Measurements from ENCODE around the gene GALR3.

Gene GALR3

DNA sequence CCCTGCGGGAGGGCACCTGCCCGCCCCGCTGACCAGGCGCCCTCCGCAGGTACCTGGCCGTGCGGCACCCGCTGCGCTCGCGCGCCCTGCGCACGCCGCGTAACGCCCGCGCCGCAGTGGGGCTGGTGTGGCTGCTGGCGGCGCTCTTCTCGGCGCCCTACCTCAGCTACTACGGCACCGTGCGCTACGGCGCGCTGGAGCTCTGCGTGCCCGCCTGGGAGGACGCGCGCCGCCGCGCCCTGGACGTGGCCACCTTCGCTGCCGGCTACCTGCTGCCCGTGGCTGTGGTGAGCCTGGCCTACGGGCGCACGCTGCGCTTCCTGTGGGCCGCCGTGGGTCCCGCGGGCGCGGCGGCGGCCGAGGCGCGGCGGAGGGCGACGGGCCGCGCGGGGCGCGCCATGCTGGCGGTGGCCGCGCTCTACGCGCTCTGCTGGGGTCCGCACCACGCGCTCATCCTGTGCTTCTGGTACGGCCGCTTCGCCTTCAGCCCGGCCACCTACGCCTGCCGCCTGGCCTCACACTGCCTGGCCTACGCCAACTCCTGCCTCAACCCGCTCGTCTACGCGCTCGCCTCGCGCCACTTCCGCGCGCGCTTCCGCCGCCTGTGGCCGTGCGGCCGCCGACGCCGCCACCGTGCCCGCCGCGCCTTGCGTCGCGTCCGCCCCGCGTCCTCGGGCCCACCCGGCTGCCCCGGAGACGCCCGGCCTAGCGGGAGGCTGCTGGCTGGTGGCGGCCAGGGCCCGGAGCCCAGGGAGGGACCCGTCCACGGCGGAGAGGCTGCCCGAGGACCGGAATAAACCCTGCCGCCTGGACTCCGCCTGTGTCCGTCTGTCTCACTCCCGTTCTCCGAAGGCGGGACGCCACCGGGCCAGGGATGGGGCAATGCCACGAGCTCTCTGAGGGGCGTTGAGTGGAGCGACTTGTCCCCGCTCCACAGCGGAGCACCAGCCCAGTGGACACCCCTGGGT, 1.8 kb downstream of the GALR3 start:
- DNase-seq = no peak

DNA sequence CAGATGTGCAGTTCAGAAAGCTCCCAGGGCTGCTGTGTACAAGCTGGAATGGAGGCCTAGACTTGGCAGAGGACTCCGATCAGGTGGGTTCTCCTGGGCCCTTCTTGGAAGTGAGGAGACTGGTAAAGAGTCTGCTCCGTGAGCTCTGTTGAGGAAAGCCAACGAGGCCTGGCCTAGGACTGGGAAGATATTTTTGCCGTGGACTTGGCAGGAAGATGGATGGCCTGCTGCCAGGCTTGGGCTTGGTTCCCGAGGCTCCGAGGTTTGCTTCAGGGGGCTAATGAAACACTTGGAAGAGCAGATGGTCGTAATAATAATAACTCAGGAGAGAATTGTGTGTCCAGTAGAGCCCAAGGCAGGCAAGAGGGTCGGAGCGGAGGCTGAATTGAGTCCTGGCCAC, 3.9 kb downstream of the GALR3 start:
- no peak for DNase-seq

DNA sequence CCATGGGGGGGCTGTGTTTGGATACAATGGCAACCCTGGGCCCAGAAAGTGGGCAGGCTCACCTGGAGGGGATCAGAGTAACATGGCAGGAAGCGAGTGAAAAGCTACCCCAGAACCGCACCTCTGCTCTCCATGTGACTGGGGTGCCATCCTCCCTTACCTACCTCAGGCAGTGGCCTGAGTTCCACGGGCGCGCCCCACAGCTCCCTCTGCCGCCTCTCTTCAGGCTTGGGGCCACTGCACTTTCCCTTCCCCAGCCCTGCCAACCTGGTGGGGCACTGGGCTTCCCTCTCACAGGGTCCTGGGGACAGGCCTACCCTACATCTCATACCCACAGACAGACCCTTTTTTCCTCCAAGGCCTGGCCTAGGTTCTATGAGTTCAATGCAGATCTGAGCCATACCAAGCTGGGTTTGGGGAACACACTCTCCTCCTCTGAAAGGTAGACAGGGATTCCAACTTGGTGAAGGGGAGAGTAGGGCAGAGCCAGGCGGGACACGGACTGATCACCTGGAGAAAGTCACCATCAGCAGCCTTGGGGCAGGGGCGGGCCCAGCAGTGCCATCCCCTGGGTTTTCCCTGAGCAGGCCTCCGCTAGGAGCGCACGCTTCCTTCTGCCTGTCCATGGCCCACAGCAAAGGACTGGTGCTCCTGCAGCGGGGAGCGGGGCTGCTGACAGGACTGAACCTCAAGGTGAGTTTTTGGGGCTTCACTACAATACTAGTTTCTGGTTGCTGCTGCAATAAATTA, 7.1 kb downstream of the GALR3 start:
- DNase-seq = no peak

DNA sequence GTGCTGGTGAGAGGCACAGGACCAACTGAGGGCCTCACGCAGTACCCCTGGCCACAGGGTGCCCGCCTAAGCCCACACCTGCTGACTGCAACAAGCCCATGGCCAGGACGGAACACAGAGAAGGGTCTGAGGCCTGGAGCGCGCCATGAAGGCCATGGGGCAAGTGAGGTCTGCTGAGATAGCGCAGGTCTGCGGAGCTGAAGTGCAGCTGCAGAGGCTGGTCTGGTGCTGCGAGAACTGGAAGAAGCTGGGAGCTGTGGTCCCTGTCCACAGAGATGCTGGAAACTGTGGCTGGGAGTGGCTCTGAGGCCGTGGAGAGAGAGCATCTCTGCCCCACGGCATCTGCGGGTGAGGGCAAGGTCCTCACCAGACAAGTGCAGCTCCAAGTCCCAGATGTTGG, 8.3 kb downstream of the GALR3 start:
- DNase-seq = no peak

DNA sequence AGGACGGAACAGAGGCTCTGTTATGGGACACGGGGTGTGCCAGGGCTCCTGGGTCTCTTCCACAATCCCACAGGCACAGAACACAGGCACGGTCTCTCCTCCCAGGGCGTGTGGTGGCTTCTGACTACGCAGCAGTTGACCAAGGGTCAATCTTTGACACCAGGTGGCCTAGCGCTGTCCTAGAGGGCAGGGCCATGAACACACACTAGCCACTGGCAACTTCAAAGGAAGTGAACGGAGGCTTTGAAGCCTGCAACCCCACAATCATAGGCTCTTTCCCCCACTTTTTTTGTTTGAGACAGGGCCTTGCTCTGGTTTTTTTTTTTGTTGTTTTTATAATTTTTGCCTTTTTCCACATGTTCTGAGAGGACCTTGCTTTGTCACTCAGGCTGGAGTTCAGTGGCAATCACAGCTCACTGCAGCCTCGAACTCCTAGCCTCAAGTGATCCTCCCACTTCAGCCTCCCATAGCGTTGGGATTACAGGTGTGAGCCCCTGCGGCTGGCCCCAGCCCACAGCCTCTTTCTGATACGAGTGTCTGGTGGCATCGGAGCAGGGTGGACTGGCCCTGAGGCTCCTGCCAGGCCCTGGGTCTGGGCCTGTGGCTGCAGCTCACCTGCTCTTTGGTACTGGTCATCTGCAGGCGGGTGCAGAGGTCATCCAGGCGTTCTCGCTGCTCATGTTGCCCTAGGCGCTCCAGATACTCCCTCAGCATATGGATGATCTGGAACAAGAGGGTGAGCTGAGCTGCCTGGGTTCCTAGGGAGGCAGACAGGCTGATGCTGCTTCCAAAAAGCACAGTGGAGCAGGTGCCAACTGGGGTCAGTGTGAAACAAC, 9.1 kb downstream of the GALR3 start:
- DNase-seq = no peak

DNA sequence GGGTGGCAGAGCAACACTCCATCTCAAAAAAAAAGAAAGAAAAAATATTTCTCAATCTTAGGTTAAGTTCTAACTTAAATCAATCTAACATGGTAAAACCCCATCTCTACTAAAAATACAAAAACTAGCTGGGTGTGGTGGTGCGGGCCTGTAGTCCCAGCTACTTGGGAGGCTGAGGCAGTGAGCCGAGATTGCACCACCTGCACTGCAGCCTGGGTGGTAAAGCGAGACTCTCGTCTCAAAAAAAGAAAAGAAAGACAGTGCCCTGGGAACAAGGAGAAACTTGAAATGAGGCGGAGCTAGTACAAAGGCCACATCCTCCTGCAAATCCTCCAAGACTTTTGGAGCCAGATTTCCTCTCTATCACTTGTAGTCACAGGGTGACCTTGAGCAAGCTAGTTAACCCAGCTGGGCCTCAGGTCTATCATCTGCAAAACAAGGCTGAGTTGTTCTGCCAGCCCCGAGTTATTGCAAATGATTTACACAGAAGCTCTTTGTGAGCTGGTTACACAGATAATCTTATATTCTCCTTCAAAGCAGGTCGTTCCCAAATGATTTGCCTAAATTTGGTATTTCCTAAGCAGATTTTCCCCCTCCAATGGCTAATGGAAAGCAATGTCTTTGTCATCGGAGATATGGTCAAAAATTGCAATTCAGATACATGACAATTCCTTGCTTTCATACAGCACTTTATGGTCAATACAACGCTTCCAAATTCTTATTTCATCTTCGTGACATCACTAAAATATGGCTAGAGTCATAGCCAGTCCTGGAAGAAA, 19.0 kb downstream of the GALR3 start:
- DNase-seq = no peak

DNA sequence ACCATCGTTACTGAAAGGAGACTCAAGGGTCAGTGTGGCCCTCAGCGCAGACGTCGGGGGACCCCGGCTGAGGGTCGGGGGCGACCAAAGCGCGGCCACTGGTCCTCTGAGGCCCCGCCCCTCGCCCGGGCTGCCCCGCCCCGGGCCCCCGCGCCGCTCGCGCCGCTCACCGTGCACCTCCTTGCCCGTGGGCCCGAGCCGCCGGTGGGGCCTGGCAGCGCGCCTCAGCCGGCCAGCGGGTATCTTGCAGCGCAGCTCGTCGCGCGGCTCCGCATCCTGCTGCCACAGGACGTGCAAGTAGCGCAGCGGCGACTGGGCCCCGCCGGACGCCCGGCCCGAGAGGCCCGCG, 20.5 kb downstream of the GALR3 start:
- peak; percentile 52 for DNase-seq

DNA sequence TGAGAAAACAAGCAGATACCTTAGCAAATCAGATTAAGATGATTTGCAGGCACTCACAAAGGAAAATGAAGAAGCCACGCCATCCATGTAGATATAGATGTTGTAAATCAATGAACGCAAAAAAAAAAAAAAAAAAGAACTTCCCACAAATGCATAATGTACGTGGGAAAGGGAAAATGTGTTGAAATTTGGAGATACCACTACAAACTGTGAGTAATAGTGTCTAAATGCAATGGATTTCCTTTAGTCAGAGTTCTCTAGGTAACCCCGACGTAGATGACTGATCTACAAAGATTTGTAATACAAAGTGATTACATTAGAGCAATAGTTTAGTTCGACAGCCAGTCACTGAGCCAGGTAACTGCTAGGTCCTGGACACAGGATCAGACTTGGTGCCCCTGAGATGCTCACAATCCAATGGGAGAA, 21.7 kb downstream of the GALR3 start:
- no peak for DNase-seq

DNA sequence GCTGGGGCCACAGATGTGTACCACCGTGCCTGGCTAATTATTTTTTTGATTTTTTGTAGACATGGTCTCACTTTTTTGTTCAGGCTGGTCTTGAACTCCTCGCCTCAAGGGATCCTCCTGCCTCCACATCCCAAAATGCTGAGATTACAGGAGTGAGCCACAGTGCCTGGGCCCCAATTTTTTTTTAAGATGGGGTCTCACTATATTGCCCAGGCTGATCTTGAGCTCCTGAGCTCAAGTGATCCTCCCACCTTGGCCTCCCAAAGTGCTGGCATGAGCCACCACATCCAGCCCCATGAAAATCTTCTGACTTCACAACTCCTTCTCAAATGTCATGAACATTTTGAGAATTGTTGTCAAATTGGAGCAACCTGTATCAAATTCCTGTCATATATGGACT, 23.3 kb downstream of the GALR3 start:
- no peak for DNase-seq

DNA sequence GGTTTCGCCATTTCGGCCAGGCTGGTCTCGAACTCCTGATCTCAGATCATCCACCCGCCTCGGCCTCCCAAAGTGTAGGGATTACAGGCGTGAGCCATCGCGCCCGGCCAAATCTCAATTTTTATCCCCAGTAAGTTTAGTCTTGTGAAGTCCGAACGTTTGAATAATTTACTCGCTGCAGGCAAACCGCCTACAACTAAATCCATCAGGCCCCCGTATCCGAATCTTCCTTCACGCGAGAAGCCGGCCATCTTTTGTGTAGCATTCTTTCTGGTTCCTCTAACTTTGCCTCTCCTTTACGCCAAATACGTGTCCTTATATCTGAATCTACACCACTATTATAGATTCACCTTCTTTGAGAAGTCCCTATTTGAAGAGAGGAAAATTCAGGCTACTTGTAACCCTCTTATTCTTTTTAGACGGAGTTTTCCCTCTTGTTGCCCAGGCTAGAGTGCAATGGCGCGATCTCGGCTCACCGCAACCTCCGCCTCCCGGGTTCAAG, 25.5 kb downstream of the GALR3 start:
- DNase-seq = peak; percentile 4

DNA sequence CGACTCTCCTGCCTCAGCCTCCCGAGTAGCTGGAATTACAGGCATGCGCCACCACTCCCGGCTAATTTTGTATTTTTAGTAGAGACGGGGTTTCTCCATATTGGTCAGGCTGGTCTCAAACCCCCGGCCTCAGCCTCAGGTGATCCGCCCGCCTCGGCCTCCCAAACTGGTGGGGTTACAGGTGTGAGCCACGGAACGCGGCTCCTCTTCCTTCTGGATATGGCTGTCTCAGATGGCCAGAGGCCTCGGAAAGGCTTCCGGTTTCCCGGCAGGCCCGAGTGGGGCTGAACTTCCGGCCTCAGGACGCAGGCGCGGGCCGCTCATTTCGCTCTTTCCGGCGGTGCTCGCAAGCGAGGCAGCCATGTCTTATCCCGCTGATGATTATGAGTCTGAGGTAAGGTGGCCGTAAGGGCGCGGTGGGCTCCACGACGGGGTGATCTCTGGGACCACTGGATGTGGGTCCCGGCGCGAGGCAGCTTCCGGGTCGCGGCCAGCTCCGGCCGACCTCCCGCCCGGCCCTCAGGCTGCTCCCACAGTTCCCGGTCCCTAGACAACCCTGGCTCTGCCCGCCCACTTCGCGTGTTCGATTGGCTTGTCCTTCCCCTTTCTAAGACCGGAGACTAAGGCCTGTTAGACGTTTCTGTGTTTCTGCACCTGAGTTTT, 26.0 kb downstream of the GALR3 start, which contains the start of gene EIF3L:
Gene EIF3L, plus strand, starts transcription at position 331 of the 663 bp plus-strand sequence. Its CDS starts 31 bp downstream, at position 362.
- DNase-seq = peak; percentile 90

DNA sequence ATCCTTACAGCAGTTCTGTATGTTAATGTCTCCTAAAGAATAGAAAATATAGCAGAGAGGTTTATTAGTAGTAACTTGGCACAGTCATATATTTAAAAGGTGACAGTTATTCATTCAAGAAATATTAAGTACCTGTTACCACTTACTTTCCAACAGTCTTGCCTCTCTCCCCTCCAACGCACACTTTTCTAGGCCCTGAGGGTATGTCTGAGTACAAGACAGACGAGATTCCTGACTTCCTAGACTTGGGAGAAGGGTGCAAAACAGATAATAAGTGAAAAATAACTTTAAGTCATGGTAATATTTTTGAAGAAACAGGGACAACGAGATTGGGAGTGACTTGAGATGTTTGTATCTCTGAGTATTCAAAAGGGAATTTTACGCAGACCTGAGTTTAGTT, 27.6 kb downstream of the GALR3 start:
- DNase-seq = no peak

DNA sequence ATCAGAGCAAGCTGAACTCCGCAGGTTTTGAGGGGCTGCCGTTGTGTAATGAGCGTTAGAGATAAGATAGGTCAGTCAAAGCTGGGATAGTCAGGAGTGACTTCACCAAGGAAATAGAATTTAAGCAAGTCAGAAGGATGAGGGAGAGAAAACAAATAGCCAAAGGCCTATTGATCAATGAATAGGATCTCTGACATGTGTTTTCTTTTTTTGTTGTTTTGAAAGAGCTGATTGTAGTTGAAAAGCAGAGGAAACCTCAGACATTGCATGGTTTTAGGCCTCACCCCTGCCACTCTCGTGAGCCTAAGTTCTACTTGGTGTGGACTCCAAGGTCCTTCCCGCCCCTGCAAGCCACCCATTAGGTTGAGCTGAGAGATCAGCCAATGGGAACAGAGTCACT, 29.2 kb downstream of the GALR3 start:
- no peak for DNase-seq

DNA sequence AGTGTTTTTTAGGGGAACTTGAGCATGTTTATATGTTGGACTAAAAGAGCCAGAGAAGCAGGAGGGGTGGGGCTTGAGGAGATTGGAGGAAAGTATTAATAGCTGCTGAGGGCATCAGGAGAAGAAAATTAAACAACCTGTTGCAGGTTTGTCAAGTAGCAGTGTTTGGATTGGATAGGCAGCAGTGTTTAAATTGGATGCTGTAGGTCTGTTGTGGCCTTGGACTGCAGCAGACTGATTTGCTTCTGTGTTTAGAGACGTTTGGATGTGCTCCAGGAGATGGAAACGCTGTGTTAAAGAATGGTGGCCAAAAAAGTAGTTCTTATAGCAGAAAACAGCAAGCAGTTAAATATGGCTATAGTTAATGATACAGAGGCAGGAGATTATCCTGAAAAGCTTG, 31.8 kb downstream of the GALR3 start:
- no peak for DNase-seq

DNA sequence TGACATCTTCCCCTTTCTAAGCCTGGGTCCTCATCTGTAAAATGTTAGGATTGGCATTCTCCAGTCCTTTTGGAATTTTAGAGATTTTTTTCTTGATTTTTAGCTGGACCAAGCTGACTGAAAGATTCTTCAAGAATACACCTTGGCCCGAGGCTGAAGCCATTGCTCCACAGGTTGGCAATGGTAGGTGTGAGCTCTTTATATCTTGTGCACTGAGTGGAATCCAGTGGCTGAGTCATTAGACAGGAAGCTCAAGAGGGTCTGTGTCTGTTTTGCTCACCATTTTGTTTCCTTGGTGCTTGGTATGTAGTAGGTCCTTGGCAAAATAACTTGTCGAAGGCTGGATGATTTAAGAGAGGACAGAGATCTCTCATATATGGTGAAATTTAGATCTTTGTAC, 32.3 kb downstream of the GALR3 start:
- no peak for DNase-seq

DNA sequence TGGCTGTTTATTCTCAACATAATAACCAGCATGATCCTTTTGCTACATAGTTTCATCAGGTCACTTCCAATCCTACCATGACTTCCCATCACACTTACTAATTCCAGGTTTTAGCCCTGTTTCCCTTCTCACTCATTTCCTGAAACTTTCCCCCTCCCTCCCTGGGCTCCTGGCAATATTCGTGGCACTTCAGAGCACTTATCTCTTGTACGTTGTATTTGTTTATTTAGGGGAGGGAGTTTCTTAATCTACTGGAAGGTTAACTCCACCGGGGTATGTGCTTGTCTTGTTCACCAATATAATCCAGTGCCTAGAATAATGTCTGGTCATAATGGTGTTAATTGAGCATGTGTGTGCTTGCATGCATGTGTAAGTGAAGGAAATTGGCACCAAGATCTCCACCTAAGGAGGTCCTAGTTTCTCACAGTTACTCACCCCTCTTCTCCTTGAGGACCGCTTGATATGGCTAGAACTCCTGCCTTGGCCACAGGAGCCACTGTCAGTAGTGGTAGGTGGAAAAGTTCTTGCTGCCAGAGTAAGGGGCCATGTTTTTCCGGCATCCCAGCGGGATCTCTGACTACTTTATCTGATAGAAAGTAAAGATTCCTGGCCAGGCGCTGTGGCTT, 37.7 kb downstream of the GALR3 start:
- DNase-seq = no peak

DNA sequence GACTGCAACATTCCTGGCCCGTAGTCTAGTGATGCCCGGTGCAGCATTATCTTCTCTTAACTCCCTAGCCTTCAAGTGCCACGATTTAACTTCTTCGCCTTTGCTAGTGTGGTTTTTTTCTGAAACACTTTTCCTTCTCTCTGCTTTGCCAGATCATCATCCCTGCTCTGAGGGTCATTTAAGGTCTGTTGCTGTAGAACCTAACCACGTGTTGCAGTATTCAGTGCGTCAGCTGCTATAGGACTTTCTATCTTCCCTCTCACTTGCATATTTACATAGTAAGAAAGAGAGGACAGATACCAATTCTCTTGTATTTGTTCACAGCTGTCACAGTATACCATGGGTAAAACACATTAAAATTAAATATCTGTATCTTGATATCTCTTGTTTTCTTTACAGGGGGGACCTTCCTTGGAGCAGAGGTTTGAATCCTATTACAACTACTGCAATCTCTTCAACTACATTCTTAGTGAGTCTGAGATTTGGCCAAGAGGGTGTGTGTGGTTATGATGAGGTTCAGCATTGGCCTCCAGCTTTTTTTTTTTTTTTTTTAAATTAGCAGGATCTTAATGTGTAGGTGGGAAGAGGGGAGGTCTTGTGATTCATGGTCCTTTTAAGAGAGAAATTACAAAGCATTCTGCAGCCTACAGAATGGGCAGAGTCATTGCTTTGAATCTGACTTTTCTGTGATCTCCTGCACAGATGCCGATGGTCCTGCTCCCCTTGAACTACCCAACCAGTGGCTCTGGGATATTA, 39.6 kb downstream of the GALR3 start:
- no peak for DNase-seq

DNA sequence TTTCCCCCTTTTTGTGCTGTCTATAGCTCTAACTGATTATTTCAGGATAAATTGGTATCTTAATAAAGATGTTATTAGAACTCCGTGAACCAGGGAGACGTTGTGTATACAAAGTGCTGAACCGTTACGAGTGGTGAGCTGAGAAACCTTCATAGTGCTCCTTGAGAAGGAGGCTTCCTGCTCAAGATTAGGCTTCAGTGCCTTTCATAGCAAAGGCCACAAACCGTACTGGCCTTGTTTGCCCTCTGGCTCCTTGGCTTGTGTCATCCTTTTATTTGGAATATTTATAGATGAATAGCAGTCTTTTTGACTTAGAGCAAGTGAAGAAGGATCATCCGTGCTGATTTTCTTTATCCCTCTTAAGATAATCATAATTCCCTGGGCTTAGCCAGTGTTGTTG, 42.3 kb downstream of the GALR3 start:
- DNase-seq = no peak

DNA sequence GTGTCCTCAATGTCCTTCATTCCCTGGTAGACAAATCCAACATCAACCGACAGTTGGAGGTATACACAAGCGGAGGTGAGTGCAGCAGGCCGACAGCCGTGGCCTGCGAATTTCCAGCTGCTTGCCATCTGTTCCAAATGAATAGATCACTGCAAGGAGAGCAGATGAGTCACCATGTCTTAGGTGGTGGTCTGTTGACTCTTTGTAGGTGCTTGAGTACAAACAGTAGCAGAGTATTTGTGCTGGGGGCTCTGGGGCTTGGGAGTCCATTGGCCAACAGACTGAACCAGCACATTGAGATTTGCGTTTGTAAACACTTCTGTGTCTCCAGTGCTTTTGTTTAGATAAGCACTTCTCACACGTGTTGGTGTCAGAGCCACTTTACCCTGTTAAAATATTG, 47.1 kb downstream of the GALR3 start:
- no peak for DNase-seq
